ENCODE measurements around the gene FATE1.

Gene FATE1

GRCh38 chrX:151704041-151704663 is 11.7 kb upstream of the FATE1 start:
- DNase-seq, result no peak

- no peak for DNase-seq
These were observed 7.0 kb upstream of the FATE1 start for GRCh38 chrX:151708821-151709220.

- no peak for DNase-seq
These were observed 5.4 kb upstream of the FATE1 start for GRCh38 chrX:151710457-151710856.

- DNase-seq, result no peak
These were observed 4.7 kb upstream of the FATE1 start for GRCh38 chrX:151711154-151711553.

GRCh38 chrX:151711787-151712186 is 4.0 kb upstream of the FATE1 start:
- DNase-seq, result peak; percentile 23

- DNase-seq, result no peak
These were observed 3.6 kb upstream of the FATE1 start for GRCh38 chrX:151712253-151712652.

GRCh38 chrX:151713849-151714248 is 2.0 kb upstream of the FATE1 start:
- DNase-seq, result no peak

- DNase-seq, result no peak
These were observed 1.5 kb upstream of the FATE1 start for GRCh38 chrX:151714362-151714761.

GRCh38 chrX:151722241-151722846 is 6.5 kb downstream of the FATE1 start:
- peak; percentile 46 for DNase-seq

- DNase-seq, result no peak
These were observed 7.4 kb downstream of the FATE1 start for GRCh38 chrX:151723156-151723760.

- DNase-seq, result no peak
These were observed 8.9 kb downstream of the FATE1 start for GRCh38 chrX:151724563-151725337.

- no peak for DNase-seq
These were observed 9.4 kb downstream of the FATE1 start for GRCh38 chrX:151725338-151725614.

- DNase-seq, result no peak
These were observed 10.9 kb downstream of the FATE1 start for GRCh38 chrX:151726751-151727150.

- no peak for DNase-seq
These were observed 11.5 kb downstream of the FATE1 start for GRCh38 chrX:151727346-151727745.

GRCh38 chrX:151729056-151729725 is 13.4 kb downstream of the FATE1 start:
- DNase-seq, result no peak

GRCh38 chrX:151734446-151734845 is 18.6 kb downstream of the FATE1 start, which contains the start of gene CNGA2:
Gene CNGA2 (plus strand): TSS chrX:151734746. CDS start chrX:151738484, 3,738 bp downstream.
- no peak for DNase-seq

GRCh38 chrX:151735219-151735618 is 19.4 kb downstream of the FATE1 start:
- DNase-seq, result no peak

GRCh38 chrX:151736685-151737084 is 20.9 kb downstream of the FATE1 start:
- DNase-seq, result no peak

GRCh38 chrX:151737494-151737893 is 21.7 kb downstream of the FATE1 start:
- no peak for DNase-seq

- DNase-seq, result no peak
These were observed 22.9 kb downstream of the FATE1 start for GRCh38 chrX:151738751-151739150.

GRCh38 chrX:151741606-151742005 is 25.8 kb downstream of the FATE1 start:
- no peak for DNase-seq

GRCh38 chrX:151742311-151742710 is 26.5 kb downstream of the FATE1 start:
- DNase-seq, result no peak

Data from NCI-H774 (cell line).